ENCODE measurements around the gene ACVR1C.

Gene ACVR1C

GRCh38 chr2:157628477-157629415, at the start of gene ACVR1C:
Gene ACVR1C, minus strand, starts transcription at chr2:157628864. Its CDS starts 220 bp downstream, at chr2:157628644.
- peak; percentile 52 for DNase-seq

- DNase-seq = no peak
Observed at GRCh38 chr2:157677941-157678340, 49.3 kb upstream of the ACVR1C start.

GRCh38 chr2:157672129-157672528, 43.5 kb upstream of the ACVR1C start:
- DNase-seq = no peak

- DNase-seq = no peak
Observed at GRCh38 chr2:157662401-157662800, 33.7 kb upstream of the ACVR1C start.

- no peak for DNase-seq
Observed at GRCh38 chr2:157661776-157662175, 33.1 kb upstream of the ACVR1C start.

- DNase-seq = no peak
Observed at GRCh38 chr2:157657858-157658257, 29.2 kb upstream of the ACVR1C start.

- no peak for DNase-seq
Observed at GRCh38 chr2:157657101-157657500, 28.4 kb upstream of the ACVR1C start.

- DNase-seq = no peak
Observed at GRCh38 chr2:157644776-157645175, 16.1 kb upstream of the ACVR1C start.

- no peak for DNase-seq
Observed at GRCh38 chr2:157631861-157632260, 3.2 kb upstream of the ACVR1C start.

- DNase-seq = peak; percentile 36
Observed at GRCh38 chr2:157627594-157628476, 829 bp downstream of the ACVR1C start.

- DNase-seq = no peak
Observed at GRCh38 chr2:157625296-157625695, 3.4 kb downstream of the ACVR1C start.

- DNase-seq = no peak
Observed at GRCh38 chr2:157620956-157621355, 7.7 kb downstream of the ACVR1C start.

- no peak for DNase-seq
Observed at GRCh38 chr2:157611726-157612125, 16.9 kb downstream of the ACVR1C start.

- no peak for DNase-seq
Observed at GRCh38 chr2:157611110-157611509, 17.6 kb downstream of the ACVR1C start.

- no peak for DNase-seq
Observed at GRCh38 chr2:157606534-157606933, 22.1 kb downstream of the ACVR1C start.

- no peak for DNase-seq
Observed at GRCh38 chr2:157603198-157603597, 25.5 kb downstream of the ACVR1C start.

GRCh38 chr2:157601807-157602206, 26.9 kb downstream of the ACVR1C start:
- no peak for DNase-seq

GRCh38 chr2:157596992-157597681, 31.5 kb downstream of the ACVR1C start:
- DNase-seq = no peak

GRCh38 chr2:157593411-157593810, 35.3 kb downstream of the ACVR1C start:
- DNase-seq = no peak

- no peak for DNase-seq
Observed at GRCh38 chr2:157592948-157593347, 35.7 kb downstream of the ACVR1C start.

- DNase-seq = no peak
Observed at GRCh38 chr2:157592374-157592773, 36.3 kb downstream of the ACVR1C start.

- DNase-seq = no peak
Observed at GRCh38 chr2:157587576-157587975, 41.1 kb downstream of the ACVR1C start.

- DNase-seq = no peak
Observed at GRCh38 chr2:157574165-157574564, 54.5 kb downstream of the ACVR1C start.

Data from DMS79 treated with DMSO at 0.1 percent for 48 hours (cell line).